BLaER1 (cell line): ENCODE results near the gene ROCK2.
"Not testable (repeated sequence)": the region's sequence is repeated elsewhere in the genome, so short reads cannot be mapped to it uniquely, and the experiment has no call there.

Experiments
- H3K27ac ChIP-seq: shearing (Covaris generic); formaldehyde crosslinking; 2 replicates; pipeline ENCODE4 v1.8.1; 2022
- H3K27me3 ChIP-seq: shearing (Covaris generic); formaldehyde crosslinking; 2 replicates; pipeline ENCODE4 v1.8.1; 2022
- H3K36me3 ChIP-seq: shearing (Covaris generic); formaldehyde crosslinking; 2 replicates; pipeline ENCODE4 v1.8.1; 2022
- H3K4me1 ChIP-seq: shearing (Covaris generic); formaldehyde crosslinking; 2 replicates; pipeline ENCODE4 v1.8.1; 2022
- H3K4me2 ChIP-seq: shearing (Covaris generic); formaldehyde crosslinking; 2 replicates; pipeline ENCODE4 v1.8.1; 2022
- H3K4me3 ChIP-seq: shearing (Covaris generic); formaldehyde crosslinking; 2 replicates; pipeline ENCODE4 v1.8.1; 2022
- H3K9ac ChIP-seq: shearing (Covaris generic); formaldehyde crosslinking; 2 replicates; pipeline ENCODE4 v1.8.1; 2022
- H3K9me3 ChIP-seq: shearing (Covaris generic); formaldehyde crosslinking; 2 replicates; pipeline ENCODE4 v1.8.1; 2022
- H4K20me1 ChIP-seq: shearing (Covaris generic); formaldehyde crosslinking; 2 replicates; pipeline ENCODE4 v1.8.1; 2022
- Cebpa-rat ChIP-seq: shearing (Covaris generic); IDR thresholded peaks from 2 replicates; pipeline ENCODE4 v1.8.1; 2022

Gene ROCK2

GRCh38 chr2:11242542-11243174 lies 101.8 kb downstream of the ROCK2 start:
- Histone ChIP-seq H3K4me1 (peaks cover 20% of the 10 kb centered on the region), H4K20me1 (peaks cover 59% of the 10 kb centered on the region), H3K27me3 (no peaks in the 10 kb centered on the region), H3K9me3 (no peaks in the 10 kb centered on the region), H3K36me3 (peaks cover 24% of the 10 kb centered on the region), H3K27ac (no peak overlapping the region), H3K4me3 (no peak overlapping the region), H3K4me2 (no peak overlapping the region), H3K9ac (no peak overlapping the region)
- no peak for TF ChIP-seq Cebpa-rat

GRCh38 chr2:11241412-11242203 lies 102.8 kb downstream of the ROCK2 start:
- H3K4me1 ChIP-seq, result peaks cover 22% of the 10 kb centered on the region
- H3K36me3 ChIP-seq, result peaks cover 16% of the 10 kb centered on the region
- H3K27me3 ChIP-seq, result no peaks in the 10 kb centered on the region
- TF ChIP-seq Cebpa-rat, result no peak
- no peak overlapping the region for H3K9ac ChIP-seq
- H3K4me2 ChIP-seq, result no peak overlapping the region
- no peak overlapping the region for H3K4me3 ChIP-seq
- no peak overlapping the region for H3K27ac ChIP-seq
- H4K20me1 ChIP-seq, result peaks cover 64% of the 10 kb centered on the region
- H3K9me3 ChIP-seq, result no peaks in the 10 kb centered on the region

- H3K27me3 ChIP-seq, result no peaks in the 10 kb centered on the region
- H4K20me1 ChIP-seq, result peaks cover 69% of the 10 kb centered on the region
- TF ChIP-seq Cebpa-rat, result no peak
- H3K36me3 ChIP-seq, result peaks cover 21% of the 10 kb centered on the region
- H3K4me2 ChIP-seq, result peak overlapping the region; percentile 63
- no peak overlapping the region for H3K27ac ChIP-seq
- H3K9ac ChIP-seq, result no peak overlapping the region
- peaks cover 25% of the 10 kb centered on the region for H3K4me1 ChIP-seq
- H3K4me3 ChIP-seq, result no peak overlapping the region
- H3K9me3 ChIP-seq, result no peaks in the 10 kb centered on the region
Observed at GRCh38 chr2:11239666-11240462, 104.6 kb downstream of the ROCK2 start.

GRCh38 chr2:11239147-11239546 lies 105.3 kb downstream of the ROCK2 start:
- Histone ChIP-seq H3K27ac (no peak overlapping the region), H3K4me2 (peak overlapping the region; percentile 63)
- TF ChIP-seq Cebpa-rat, result no peak

GRCh38 chr2:11237122-11237521 lies 107.3 kb downstream of the ROCK2 start:
- Histone ChIP-seq H3K4me1 (peaks cover 33% of the 10 kb centered on the region), H3K9me3 (no peaks in the 10 kb centered on the region), H3K4me2 (no peak overlapping the region), H3K27me3 (no peaks in the 10 kb centered on the region), H3K9ac (no peak overlapping the region), H3K36me3 (peaks cover 18% of the 10 kb centered on the region), H3K4me3 (no peak overlapping the region), H4K20me1 (peaks cover 88% of the 10 kb centered on the region), H3K27ac (no peak overlapping the region)
- TF ChIP-seq Cebpa-rat, result no peak

More at GRCh38 chr2:11239147-11239546, 105.3 kb downstream of the ROCK2 start:
- H3K4me3 ChIP-seq, result no peak overlapping the region
- H4K20me1 ChIP-seq, result peaks cover 71% of the 10 kb centered on the region
- H3K36me3 ChIP-seq, result peaks cover 17% of the 10 kb centered on the region
- no peaks in the 10 kb centered on the region for H3K9me3 ChIP-seq
- no peak overlapping the region for H3K9ac ChIP-seq
- peaks cover 26% of the 10 kb centered on the region for H3K4me1 ChIP-seq
- no peaks in the 10 kb centered on the region for H3K27me3 ChIP-seq

- peaks cover 33% of the 10 kb centered on the region for H3K4me1 ChIP-seq
- no peaks in the 10 kb centered on the region for H3K27me3 ChIP-seq
- H3K27ac ChIP-seq, result no peak overlapping the region
- H3K9me3 ChIP-seq, result no peaks in the 10 kb centered on the region
- no peak overlapping the region for H3K4me2 ChIP-seq
- no peak overlapping the region for H3K4me3 ChIP-seq
- peaks cover 21% of the 10 kb centered on the region; the same call in 1 of the 2 replicates for H3K36me3 ChIP-seq
- H3K9ac ChIP-seq, result no peak overlapping the region
- no peak for TF ChIP-seq Cebpa-rat
- peaks cover 92% of the 10 kb centered on the region for H4K20me1 ChIP-seq
Observed at GRCh38 chr2:11236335-11236734, 108.1 kb downstream of the ROCK2 start.

GRCh38 chr2:11235583-11235982 lies 108.9 kb downstream of the ROCK2 start:
- H4K20me1 ChIP-seq, result peaks cover 84% of the 10 kb centered on the region
- no peak overlapping the region for H3K27ac ChIP-seq

DNA sequence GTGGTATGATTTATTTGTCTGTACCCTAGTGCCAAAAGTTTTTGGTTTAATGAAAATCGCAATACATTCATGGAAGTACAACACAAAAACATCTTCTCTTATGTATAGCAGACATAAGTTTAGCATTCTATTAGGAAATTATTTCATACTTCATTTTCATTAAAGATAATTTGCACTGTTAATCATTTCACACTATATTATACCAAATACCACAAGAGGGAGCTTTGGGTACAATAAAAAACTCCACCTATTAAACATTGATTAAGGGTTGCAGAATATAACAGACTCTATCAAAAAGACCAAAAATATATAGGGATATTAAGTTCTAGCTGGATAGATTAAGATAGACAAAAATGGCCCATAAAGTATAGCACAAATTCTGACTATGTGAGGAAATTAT lies 110.1 kb downstream of the ROCK2 start:
- Histone ChIP-seq H3K9me3 (no peaks in the 10 kb centered on the region), H4K20me1 (peaks cover 71% of the 10 kb centered on the region), H3K27me3 (no peaks in the 10 kb centered on the region), H3K27ac (no peak overlapping the region), H3K9ac (no peak overlapping the region), H3K4me3 (no peak overlapping the region), H3K4me2 (no peak overlapping the region), H3K4me1 (peaks cover 24% of the 10 kb centered on the region), H3K36me3 (peaks cover 21% of the 10 kb centered on the region; the same call in 1 of the 2 replicates)
- TF ChIP-seq Cebpa-rat, result no peak

More at GRCh38 chr2:11235583-11235982, 108.9 kb downstream of the ROCK2 start:
- H3K27me3 ChIP-seq, result no peaks in the 10 kb centered on the region
- no peak overlapping the region for H3K9ac ChIP-seq
- H3K9me3 ChIP-seq, result no peaks in the 10 kb centered on the region
- H3K4me1 ChIP-seq, result peaks cover 33% of the 10 kb centered on the region
- no peak for TF ChIP-seq Cebpa-rat
- peaks cover 24% of the 10 kb centered on the region; the same call in 1 of the 2 replicates for H3K36me3 ChIP-seq
- no peak overlapping the region for H3K4me2 ChIP-seq
- no peak overlapping the region for H3K4me3 ChIP-seq

DNA sequence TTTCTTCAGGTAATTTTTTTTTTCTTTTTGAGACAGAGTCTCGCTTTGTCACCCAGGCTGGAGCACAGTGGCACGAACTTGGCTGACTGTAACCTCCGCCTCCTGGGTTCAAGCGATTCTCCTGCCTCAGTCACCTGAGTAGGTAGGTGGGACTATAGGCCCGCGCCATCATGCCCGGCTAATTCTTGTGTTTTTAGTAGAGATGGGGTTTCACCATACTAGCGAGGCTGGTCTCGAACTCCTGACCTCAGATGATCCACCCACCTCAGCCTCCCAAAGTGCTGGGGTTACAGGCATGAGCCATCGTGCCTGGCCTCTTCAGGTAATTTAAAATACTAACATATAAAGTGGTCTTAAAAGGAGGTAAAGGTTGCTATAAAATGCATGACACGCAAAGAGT lies 113.2 kb downstream of the ROCK2 start:
- not testable (repeated sequence) for H3K4me1 ChIP-seq, H3K4me2 ChIP-seq, H3K27me3 ChIP-seq, H3K9me3 ChIP-seq, H3K9ac ChIP-seq, H3K4me3 ChIP-seq, H3K27ac ChIP-seq
- H4K20me1 ChIP-seq, result peaks cover 47% of the 10 kb centered on the region
- peaks cover 34% of the 10 kb centered on the region; the same call in 1 of the 2 replicates for H3K36me3 ChIP-seq
